IPS DF 6.9 (cell line): ENCODE data around the gene TMEM41A.
"Not testable (repeated sequence)": the region's sequence is repeated elsewhere in the genome, so short reads cannot be mapped to it uniquely, and the experiment has no call there.

Source experiments
- DNase-seq: peaks from one replicate; pipeline ENCODE4 v3.0.0-alpha.2; 2013; ENCODE audit warnings: low read depth, low spot score
- H3K27ac ChIP-seq: one replicate; pipeline ENCODE4 v1.5.1; 2013; ENCODE audit warnings: low read length, control low read depth
- H3K27me3 ChIP-seq: 2 replicates; pipeline ENCODE4 v1.6.1; 2013; ENCODE audit warnings: mild to moderate bottlenecking, low read length; ENCODE audit not compliant: control insufficient read depth, insufficient read depth
- H3K36me3 ChIP-seq: 2 replicates; pipeline ENCODE4 v1.6.1; 2013; ENCODE audit warnings: low read length; ENCODE audit not compliant: control insufficient read depth, insufficient read depth
- H3K4me1 ChIP-seq: 2 replicates; pipeline ENCODE4 v1.6.1; 2013; ENCODE audit warnings: low read length; ENCODE audit not compliant: control insufficient read depth, insufficient read depth
- H3K4me3 ChIP-seq: 2 replicates; pipeline ENCODE4 v1.5.1; 2013; ENCODE audit warnings: mild to moderate bottlenecking, low read length
- H3K9me3 ChIP-seq: 2 replicates; pipeline ENCODE4 v1.6.1; 2013; ENCODE audit warnings: low read length, inconsistent platforms; ENCODE audit not compliant: control insufficient read depth, insufficient read depth
- WGBS: extraction: QIAGEN DNeasy Blood & Tissue Kit; methylation state at CpG from one replicate; pipeline ENCODE4 v1.1.7; 2013; ENCODE audit warnings: mixed read lengths, missing lambda C conversion rate; ENCODE audit not compliant: insufficient read length, insufficient coverage; 5-methylcytosine and 5-hydroxymethylcytosine counted together

Gene TMEM41A

DNA sequence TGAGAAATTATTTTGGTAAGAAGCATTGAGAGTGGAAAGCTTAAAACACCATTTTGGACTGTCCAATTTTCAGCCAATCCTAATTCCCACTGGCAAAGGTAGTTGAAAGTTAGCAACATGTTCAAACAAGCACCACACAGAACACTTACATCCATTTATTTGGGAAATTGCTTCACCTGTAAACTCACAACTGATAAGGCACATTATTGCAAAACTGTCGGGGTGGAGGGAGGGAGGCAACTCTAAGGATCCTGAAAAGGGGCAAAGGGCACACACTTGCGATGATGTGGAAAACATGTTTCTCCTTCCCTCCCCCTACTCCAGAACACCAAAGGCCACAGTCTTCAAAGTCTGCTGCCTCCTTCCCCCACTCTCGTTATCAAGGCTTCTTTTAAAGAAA is 9.4 kb downstream of the TMEM41A start:
- Histone ChIP-seq H3K4me1 (no peaks in the 10 kb centered on the region), H3K27ac (no peak overlapping the region), H3K9me3 (no peaks in the 10 kb centered on the region), H3K4me3 (no peak overlapping the region), H3K27me3 (no peaks in the 10 kb centered on the region), H3K36me3 (peaks cover 3% of the 10 kb centered on the region; the same call in 1 of the 2 replicates)
- WGBS, result no CpG with 5 or more reads among the region's 3 CpGs
- DNase-seq, result no peak

DNA sequence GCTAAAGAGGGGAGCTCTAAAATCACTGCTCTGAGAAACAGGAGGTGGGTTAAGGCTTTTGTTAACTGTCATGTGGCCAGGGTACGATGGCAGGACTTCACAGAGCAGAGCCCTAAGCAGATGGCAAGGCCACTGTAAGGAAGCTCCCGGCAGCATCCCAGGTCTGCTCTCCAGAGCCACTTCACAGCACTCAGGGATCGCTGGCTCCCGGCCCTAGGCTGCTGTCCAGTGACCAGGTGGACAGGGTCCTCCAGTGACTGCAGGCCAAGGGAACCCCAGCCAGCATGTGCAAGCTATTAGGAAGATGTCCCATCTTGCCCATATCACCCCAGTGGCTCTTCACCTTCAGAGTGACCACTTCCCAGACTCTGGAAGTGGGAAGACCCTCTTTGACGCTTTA is 10.4 kb downstream of the TMEM41A start:
- Histone ChIP-seq H3K4me3 (no peak overlapping the region), H3K4me1 (no peaks in the 10 kb centered on the region), H3K36me3 (peaks cover 3% of the 10 kb centered on the region; the same call in 1 of the 2 replicates), H3K9me3 (no peaks in the 10 kb centered on the region), H3K27ac (no peak overlapping the region), H3K27me3 (no peaks in the 10 kb centered on the region)
- no peak for DNase-seq
- no CpG with 5 or more reads among the region's 5 CpGs for WGBS

- no peak overlapping the region for H3K4me3 ChIP-seq
- no peak for DNase-seq
- no CpG with 5 or more reads among the region's 5 CpGs for WGBS
- H3K27me3 ChIP-seq, result no peaks in the 10 kb centered on the region
- H3K4me1 ChIP-seq, result no peaks in the 10 kb centered on the region
- no peaks in the 10 kb centered on the region for H3K9me3 ChIP-seq
- H3K27ac ChIP-seq, result no peak overlapping the region
- peaks cover 3% of the 10 kb centered on the region; the same call in 1 of the 2 replicates for H3K36me3 ChIP-seq
These were observed 12.4 kb downstream of the TMEM41A start for GRCh38 chr3:185486394-185486793.

DNA sequence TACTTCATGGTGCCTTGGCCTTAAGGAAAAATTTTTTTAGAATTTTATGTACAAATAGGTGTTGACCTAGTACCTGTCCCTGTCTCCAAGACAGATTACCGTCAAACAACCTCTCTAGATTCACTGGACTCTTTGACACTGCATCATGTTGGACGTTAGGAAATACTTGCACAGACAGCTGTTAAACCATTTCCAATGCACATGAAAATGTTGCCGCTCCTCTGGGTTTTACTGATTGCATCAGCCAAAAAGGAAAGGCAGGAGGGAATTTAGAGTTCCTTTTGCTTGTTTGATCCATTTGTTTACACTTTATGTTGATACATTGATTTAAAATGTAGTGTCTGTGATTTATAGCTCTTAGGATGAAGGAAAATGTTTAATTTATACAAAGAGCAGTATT is 14.5 kb downstream of the TMEM41A start:
- WGBS, result no CpG with 5 or more reads among the region's 3 CpGs
- DNase-seq, result no peak

DNA sequence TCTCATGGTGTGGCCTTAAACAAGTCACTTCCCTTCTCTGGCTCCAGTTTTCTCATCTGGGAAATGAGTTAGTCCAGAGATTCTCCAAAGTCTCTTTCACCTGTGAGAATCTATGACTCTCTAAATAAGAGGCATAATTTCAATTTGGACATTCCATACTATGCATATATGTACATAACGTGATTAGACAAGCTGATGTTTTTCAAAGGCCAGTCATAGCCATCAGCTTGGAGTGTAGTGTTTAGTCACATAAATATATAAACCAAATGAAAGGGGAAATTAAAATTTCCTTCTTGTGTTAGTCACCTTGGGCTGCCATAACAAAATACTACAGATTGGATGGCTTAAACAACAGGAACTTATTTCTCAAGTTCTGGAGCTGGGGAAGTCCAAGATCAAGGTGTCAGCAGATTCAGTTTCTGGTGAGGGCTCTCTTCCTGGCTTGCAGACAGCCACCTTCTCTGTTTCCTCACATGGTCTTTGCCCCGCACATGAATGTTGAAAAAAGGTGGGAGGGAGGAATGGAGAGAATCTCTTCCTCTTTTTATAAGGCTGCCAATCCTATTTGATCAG is 19.4 kb downstream of the TMEM41A start:
- Histone ChIP-seq H3K4me3 (no peak overlapping the region), H3K4me1 (no peaks in the 10 kb centered on the region), H3K27me3 (no peaks in the 10 kb centered on the region), H3K27ac (no peak overlapping the region), H3K9me3 (no peaks in the 10 kb centered on the region), H3K36me3 (no peaks in the 10 kb centered on the region)
- no CpG with 5 or more reads among the region's 2 CpGs for whole genome bisulfite sequencing
- DNase-seq, result no peak

More for the DNA sequence above, 14.5 kb downstream of the TMEM41A start:
- H3K4me1 ChIP-seq, result no peaks in the 10 kb centered on the region
- no peaks in the 10 kb centered on the region for H3K36me3 ChIP-seq
- no peaks in the 10 kb centered on the region for H3K9me3 ChIP-seq
- H3K27ac ChIP-seq, result no peak overlapping the region
- H3K27me3 ChIP-seq, result no peaks in the 10 kb centered on the region
- no peak overlapping the region for H3K4me3 ChIP-seq

- Histone ChIP-seq H3K36me3 (no peaks in the 10 kb centered on the region), H3K9me3 (no peaks in the 10 kb centered on the region), H3K4me3 (no peak overlapping the region), H3K4me1 (no peaks in the 10 kb centered on the region), H3K27ac (no peak overlapping the region), H3K27me3 (no peaks in the 10 kb centered on the region)
- no CpG with 5 or more reads among the region's 3 CpGs for WGBS
- no peak for DNase-seq
These were observed 21.5 kb downstream of the TMEM41A start for GRCh38 chr3:185477316-185477715.

DNA sequence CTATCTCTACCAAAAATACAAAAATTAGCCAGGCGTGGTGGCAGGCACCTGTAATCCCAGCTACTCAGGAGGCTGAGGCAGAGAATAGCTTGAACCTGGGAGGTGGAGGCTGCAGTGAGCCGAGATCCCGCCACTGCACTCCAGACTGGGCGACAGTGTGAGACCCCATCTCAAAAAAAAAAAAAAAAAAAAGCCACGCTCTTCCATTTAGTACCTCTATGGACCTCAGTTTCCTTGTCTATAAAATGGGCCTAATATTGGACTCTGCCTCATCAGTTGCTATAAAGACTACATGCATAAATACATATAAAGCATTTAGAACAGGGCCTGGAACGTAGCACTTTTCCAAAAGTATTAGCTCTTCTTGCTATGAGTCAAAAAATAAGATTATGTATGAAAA is 23.9 kb downstream of the TMEM41A start:
- H3K4me1 ChIP-seq, H3K9me3 ChIP-seq, H3K36me3 ChIP-seq, H3K27me3 ChIP-seq, H3K4me3 ChIP-seq, DNase-seq, H3K27ac ChIP-seq: not testable (repeated sequence)
- WGBS, result no CpG with 5 or more reads among the region's 6 CpGs

- no peaks in the 10 kb centered on the region for H3K27me3 ChIP-seq
- WGBS, result no CpG with 5 or more reads among the region's 15 CpGs
- H3K4me3 ChIP-seq, result no peak overlapping the region
- H3K4me1 ChIP-seq, result no peaks in the 10 kb centered on the region
- H3K27ac ChIP-seq, result no peak overlapping the region
- no peak for DNase-seq
- no peaks in the 10 kb centered on the region for H3K36me3 ChIP-seq
- no peaks in the 10 kb centered on the region for H3K9me3 ChIP-seq
These were observed 25.5 kb downstream of the TMEM41A start for GRCh38 chr3:185473290-185473815.

DNA sequence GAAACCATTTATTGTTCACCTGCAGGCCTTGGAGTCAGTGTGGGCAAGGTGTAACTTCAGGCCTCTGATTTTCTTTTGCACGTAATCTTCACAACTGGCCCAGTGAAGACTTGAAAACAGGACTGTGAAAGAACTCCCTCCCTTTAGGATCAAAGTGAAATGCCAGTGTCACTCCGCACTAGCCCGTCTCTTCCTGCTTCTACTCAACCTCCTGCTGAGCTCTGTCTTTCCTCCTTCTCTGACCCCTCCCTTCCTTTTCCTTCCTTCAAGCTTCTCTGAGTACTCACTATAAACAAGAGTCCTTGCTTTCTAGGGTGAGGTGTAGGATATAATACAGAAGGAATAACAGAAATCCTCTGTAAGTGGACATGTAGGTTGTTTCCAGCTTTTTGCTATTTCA is 28.5 kb downstream of the TMEM41A start:
- Histone ChIP-seq H3K36me3 (no peaks in the 10 kb centered on the region), H3K4me1 (no peaks in the 10 kb centered on the region), H3K27me3 (no peaks in the 10 kb centered on the region), H3K9me3 (no peaks in the 10 kb centered on the region), H3K4me3 (no peak overlapping the region), H3K27ac (no peak overlapping the region)
- peak; percentile 13 for DNase-seq
- WGBS, result no CpG with 5 or more reads among the region's 3 CpGs

GRCh38 chr3:185469542-185469941 is 29.3 kb downstream of the TMEM41A start:
- whole genome bisulfite sequencing, result no CpG with 5 or more reads among the region's 3 CpGs
- Histone ChIP-seq H3K4me3 (no peak overlapping the region), H3K27ac (no peak overlapping the region), H3K36me3 (no peaks in the 10 kb centered on the region), H3K27me3 (no peaks in the 10 kb centered on the region), H3K4me1 (no peaks in the 10 kb centered on the region), H3K9me3 (no peaks in the 10 kb centered on the region)
- no peak for DNase-seq

DNA sequence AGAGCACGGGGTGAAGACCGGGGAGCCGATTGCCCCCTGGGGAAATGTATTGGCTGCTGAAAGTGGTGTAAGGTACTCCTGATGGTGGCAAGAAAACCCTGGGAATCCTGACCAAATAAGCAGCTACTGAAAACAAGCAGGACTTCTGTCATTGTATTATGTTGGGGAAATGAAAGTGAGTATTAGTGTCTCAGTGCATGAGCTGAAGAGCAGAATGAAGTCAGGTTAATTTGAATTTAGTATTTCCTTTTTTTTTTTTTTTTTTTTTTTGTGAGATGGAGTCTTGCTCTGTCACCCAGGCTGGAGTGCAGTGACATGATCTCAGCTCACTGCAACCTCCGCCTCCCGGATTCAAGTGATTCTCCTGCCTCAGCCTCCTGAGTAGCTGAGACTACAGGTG is 32.7 kb downstream of the TMEM41A start:
- not testable (repeated sequence) for DNase-seq, H3K27ac ChIP-seq, H3K4me3 ChIP-seq, H3K4me1 ChIP-seq, H3K27me3 ChIP-seq, H3K36me3 ChIP-seq, H3K9me3 ChIP-seq
- WGBS, result no CpG with 5 or more reads among the region's 5 CpGs
